Measurements from ENCODE around the gene TELO2.

The TELO2 gene

GRCh38 chr16:1500465-1501150, 7.4 kb downstream of the TELO2 start:
- DNase-seq: no peak

DNA sequence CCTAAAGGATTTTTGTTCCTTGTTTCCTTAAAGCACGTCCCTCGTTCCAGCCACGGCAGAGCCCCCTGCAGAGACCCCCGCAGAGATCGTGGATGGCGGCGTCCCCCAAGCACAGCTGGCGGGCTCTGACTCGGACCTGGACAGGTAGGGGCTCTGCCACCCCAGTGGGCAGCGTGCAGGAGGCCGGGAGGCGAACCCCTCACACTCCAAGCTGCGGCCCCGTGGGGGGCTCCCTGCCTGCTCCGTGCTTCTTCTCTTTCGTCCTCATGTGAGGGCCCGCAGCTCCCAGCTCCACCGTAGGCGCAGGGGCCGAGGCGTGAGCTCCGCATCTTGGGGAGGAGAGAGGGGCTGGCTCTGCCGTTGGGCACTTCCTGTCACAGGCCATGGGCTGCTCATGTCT, 8.5 kb downstream of the TELO2 start:
- no peak for DNase-seq

GRCh38 chr16:1502092-1503004, 9.2 kb downstream of the TELO2 start:
- no peak for DNase-seq

DNA sequence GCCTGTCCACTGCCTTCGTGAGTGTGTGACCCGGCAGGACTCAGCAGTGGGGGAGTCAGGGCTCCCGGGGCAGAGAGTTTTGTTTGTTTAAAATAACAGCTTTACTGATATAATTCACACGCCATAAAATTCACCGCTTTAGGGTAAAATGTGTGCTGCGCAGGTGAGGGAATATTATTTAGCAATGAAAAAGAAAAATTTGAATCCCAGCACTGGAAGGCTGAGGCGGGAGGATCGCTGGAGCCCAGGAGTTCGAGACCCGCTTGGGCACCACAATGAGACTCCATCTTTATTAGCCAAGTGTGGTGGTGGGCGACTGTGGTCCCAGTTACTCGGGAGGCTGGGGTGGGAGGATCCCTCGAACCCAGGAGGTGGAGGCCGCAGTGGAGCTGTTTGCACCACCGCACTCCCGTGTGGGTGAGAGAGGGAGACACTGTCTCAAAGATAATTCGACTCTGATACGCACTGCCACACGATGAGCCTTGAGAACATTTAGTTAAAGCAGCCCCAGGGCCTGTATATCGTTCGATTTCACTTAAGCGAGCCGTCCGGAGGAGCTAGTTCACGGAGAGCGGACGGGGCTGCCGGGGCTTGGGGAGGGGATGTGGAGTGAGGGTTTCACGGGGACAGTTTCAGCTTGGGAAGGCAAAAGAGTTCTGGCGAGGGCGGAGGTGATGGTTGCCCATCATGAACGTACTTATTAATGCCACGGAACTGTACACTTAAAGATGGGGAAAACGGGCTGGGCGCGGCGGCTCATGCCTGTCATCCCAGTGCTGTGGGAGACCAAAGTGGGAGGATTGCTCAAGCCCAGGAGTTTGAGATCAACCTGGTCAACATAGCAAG, 10.2 kb downstream of the TELO2 start:
- DNase-seq: no peak

- no peak for DNase-seq
These were observed 12.1 kb downstream of the TELO2 start for GRCh38 chr16:1505073-1505844.

DNA sequence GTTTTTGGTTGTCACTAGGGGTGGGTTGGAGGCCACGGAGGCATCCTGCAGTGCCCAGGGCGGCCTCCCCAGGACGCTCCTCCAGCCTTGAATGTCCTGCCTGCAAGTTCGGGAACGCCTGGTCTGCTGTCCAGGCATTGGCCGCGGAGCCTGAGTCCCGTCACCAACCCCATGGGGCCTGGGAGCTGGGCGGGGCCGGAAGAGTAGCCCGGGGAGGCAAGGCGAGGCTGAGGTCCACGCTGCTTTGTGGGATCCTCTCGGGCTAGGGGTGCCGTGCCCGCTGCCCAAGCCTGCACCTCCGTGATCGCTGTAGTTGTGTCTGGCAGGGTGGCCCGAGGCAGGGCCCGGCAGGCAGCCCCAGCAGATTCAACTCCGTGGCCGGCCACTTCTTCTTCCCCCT, 12.8 kb downstream of the TELO2 start:
- DNase-seq: no peak

- DNase-seq: no peak
These were observed 13.5 kb downstream of the TELO2 start for GRCh38 chr16:1506494-1507213.

GRCh38 chr16:1508494-1509187, 15.5 kb downstream of the TELO2 start:
- no peak for DNase-seq

- no peak for DNase-seq
These were observed 16.4 kb downstream of the TELO2 start for GRCh38 chr16:1509307-1510221.

GRCh38 chr16:1510272-1510671, 17.1 kb downstream of the TELO2 start:
- no peak for DNase-seq

GRCh38 chr16:1510941-1511351, 17.8 kb downstream of the TELO2 start:
- DNase-seq: no peak

DNA sequence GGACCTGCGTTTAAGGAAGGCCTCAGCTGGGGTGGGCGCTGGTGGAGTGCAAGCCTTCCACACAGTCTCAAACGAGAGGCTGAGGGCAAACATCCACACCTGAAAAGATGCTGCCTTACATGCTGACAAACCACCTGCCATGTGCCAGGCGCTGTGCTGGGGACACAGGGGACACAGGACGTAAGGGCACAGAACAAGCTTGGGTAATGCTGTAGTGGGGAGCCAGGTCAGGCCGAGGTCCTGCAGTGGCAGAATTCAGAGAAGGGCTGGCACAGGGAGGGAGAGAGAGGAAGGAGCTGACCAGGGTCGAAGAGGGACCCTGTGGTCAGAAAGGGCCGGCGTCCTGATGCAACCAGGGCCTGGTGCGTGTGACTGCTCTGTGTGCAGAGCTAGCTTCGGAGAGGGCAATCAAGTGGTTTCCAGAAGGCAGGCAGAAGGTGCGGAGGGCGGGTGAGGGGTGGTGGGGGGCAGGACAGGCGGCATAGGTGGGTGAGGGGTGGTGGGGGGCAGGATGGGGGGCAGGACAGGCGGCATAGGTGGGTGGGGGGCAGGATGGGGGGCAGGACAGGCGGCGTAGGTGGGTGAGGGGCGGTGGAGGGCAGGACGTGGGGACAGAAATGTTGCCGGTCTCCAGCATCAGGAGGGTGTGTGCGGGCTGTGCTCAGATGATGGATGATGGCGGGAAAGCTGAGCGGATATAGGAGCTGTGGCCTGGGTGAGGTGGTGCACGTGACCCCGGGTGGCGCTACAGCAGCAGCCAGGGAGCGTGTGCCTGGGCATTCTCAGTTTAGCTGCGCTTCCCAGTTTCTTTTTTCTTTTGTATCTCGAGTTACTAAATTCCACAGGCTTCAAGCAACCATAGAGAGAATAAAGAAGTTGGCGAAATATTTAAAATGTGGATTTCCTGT, 18.8 kb downstream of the TELO2 start:
- no peak for DNase-seq

DNA sequence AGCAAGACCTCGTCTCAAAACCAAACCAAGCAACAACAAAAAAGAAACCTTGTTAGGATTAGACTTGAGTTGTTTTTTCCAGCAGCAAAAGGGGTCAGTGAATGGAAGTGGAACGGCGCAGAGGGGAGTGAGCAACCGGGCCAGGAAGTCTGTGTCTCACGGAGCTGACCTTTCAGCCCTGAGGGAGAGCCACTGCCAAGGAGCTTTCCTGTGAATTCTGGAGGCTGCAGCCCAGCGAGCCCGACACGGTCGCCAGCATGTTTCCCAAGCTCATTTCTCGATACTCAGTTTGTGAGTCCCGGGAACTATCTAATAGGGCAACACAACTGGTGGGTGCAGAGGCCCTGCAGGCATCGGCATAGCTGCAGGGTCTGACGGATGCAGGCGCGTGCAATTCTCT, 19.6 kb downstream of the TELO2 start:
- DNase-seq: no peak

DNA sequence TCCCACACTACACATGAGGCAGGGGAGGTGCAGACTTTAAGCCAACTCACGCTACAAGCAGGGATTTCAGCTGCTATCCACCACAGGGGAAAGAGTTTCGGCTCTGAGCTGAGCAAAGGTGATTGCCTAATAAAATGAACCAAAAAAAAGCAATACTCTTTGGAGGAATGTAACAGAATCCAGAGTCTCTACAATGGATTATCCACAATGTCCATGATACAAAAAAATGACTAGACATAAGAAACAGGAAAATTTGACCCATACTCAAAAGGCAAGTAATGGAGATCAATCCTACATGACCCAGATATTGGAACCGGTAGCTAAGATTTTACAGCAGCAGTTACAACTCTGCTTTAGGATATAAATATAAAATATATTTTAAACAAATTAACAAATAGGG, 21.3 kb downstream of the TELO2 start:
- DNase-seq: no peak

GRCh38 chr16:1518626-1519135, 25.5 kb downstream of the TELO2 start:
- DNase-seq: no peak

DNA sequence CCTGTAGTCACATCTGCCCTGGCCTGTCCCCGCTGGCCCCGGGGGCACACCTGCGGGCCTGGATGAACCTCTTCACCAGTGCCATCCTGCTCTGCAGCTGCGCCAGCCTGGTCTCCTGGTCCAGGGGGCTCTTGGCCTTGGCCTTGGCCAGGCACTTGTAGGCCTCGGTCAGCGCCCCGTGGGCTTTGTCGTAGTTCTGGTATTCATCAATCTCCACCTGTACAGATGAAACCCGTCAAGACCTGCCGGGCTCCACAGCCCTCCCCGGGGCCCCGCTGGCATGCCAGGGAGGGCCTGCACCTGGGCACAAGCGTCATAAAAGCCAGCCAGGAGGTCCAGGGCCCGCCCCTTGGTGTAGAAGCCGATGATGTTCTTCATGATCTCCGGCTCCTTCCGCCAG, 26.7 kb downstream of the TELO2 start:
- DNase-seq: no peak

DNA sequence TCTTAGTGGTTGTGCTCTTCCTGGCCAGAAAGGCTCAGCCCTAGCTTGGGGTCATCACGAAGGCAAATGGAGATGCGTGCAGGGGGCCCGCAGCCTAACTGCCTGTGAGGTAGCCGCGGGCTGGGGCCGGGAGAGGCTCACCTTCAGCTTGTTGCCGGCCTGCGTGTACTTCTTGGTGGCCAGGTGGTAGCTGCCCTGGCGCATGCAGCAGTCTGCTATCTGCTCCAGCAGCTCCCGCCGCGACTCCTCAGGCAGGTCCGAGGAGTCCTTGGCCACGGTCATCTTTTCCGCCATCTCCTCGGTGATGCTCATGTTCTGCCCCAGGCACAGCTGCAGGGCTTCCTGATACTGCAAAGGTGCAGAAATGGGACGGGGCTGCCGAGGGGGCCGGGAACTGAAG, 27.3 kb downstream of the TELO2 start:
- no peak for DNase-seq

DNA sequence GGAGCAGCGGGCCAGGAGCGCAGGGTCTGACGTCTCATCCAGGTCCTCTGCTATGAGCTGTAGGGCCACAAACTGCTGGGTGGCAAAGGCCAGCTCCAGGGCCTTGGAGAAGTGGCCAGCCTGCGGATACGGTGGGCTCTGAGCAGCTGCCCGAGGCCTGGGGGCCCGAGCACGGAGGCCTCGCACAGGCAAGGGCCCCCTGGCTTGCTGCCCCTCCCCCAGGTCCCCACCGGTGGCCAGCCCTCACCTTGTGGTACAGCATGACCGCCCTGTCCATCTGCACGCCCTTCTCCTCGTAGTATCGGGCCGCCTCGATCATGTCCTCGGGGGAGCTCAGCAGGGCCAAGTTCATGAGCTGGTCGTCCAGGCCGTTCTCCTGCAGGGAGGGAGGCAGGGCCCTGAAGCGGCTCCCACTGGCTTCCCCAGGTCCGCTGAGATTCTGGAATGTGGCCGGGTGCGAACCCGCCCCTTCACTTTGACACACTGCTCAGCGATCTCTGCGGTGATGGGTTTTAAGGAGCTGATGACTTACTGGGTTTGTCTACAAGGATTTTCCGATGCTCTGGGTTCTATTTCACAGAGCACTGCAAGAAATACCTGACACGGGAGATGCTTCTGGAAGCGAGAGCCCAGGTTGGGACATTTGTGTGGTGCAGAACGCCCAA, 30.6 kb downstream of the TELO2 start:
- no peak for DNase-seq

Measured in activated gamma-delta T cell (primary cell).